Adrenal gland (tissue), 19 donors: Measurements from ENCODE around the gene SPIRE1. TPM values are rescaled to one million over a fixed set of nuclear protein-coding genes. Genes with fewer than 3 reads are reported as not detected.

Experiments used
- DNase-seq, 7 donors: peaks; one replicate each; pipeline ENCODE4 v3.0.0-alpha.2; 2019 to 2020
- H3K27ac ChIP-seq, 5 donors: fragments of 200-600 bp; sonication (generic) in 4 of 5; 1 replicate in 3 of 5; 2 replicates in 2 of 5; pipeline versions ENCODE4 v1.5.1 to v1.8.0; 2016 to 2020; ENCODE audit warnings: mild to moderate bottlenecking in 1 of 5
- H3K27me3 ChIP-seq: fragments of 200-600 bp; 2 replicates; pipeline ENCODE4 v1.8.0; 2021
- H3K36me3 ChIP-seq, 2 donors: fragments of 200-600 bp; replicated peaks in 1 of 2; 1 replicate in 1 of 2; 2 replicates in 1 of 2; pipeline versions ENCODE4 v1.5.1 to v1.8.0; 2018 to 2022
- H3K4me1 ChIP-seq, 2 donors: fragments of 200-600 bp; replicated peaks in 1 of 2; 1 replicate in 1 of 2; 2 replicates in 1 of 2; pipeline versions ENCODE4 v1.5.1 to v1.8.0; 2018 to 2021
- H3K4me3 ChIP-seq, 4 donors: fragments of 200-600 bp; sonication (generic) in 3 of 4; one replicate each; pipeline ENCODE4 v1.5.1; 2016 to 2018
- H3K9me3 ChIP-seq, 3 donors: fragments of 200-600 bp; sonication (generic) in 1 of 3; replicated peaks in 1 of 3; 1 replicate in 2 of 3; 2 replicates in 1 of 3; pipeline versions ENCODE4 v1.5.1 to v1.8.0; 2016 to 2021
- CTCF ChIP-seq, 6 experiments: fragments of 450-650 bp in 4 of 6; fragments of 200-600 bp in 2 of 6; sonication (generic) in 1 of 6; IDR thresholded peaks; 1 replicate in 5 of 6; 2 replicates in 1 of 6; pipeline versions ENCODE4 v1.5.1 to v1.8.0; 2016 to 2021; ENCODE audit warnings: antibody characterized with exemption in 6 of 6, mild to moderate bottlenecking in 2 of 6, moderate library complexity in 1 of 6
- POLR2A ChIP-seq, 2 donors: fragments of 450-650 bp; IDR thresholded peaks; one replicate each; pipeline ENCODE4 v1.6.1; 2017; ENCODE audit warnings: antibody characterized with exemption in 2 of 2, mild to moderate bottlenecking in 2 of 2, moderate library complexity in 1 of 2
- WGBS, 4 donors: extraction: QIAGEN DNeasy Blood & Tissue Kit in 2 of 4; methylation state at CpG; one replicate each; pipeline versions ENCODE4 v1.1.5 to v1.1.7; 2013 to 2017; 5-methylcytosine and 5-hydroxymethylcytosine counted together
- intact Hi-C, 2 donors: fragments of 100-400 bp; cut with DNase I; formaldehyde crosslinking; loops; one replicate each; pipeline versions ENCODE4 v1.14.1 to v1.15.0; 2022 to 2023
- long read RNA-seq, 10 donors: library from polyadenylated mRNA in 3 of 10; unstranded in 2 of 10; stranded (forward) in 1 of 10; transcript quantifications; one replicate each; pipeline ENCODE4 v2.0.0 and lab custom pipeline, GENCODE V29; 2021 to 2026
- polyA plus RNA-seq, 3 donors: library from polyadenylated mRNA; stranded (reverse); fragments of 200-250 nt in 2 of 3; fragments of 350-450 nt in 1 of 3; fragmentation: Illumina TruSeq in 1 of 3; extraction: RNeasy Lipid Tissue Mini Kit (QIAGEN cat#74804) in 1 of 3; gene quantifications; one replicate each; pipeline ENCODE4 v1.2.3, GENCODE V29; 2013 to 2014
- total RNA-seq, 9 donors: library from RNA; depleted of rRNA in 4 of 9; stranded (reverse); fragments of >200 nt in 4 of 9; fragments of 120-200 nt in 1 of 9; fragmentation: NEBNext Ultra II Directional in 1 of 9; extraction: Animal tissue kit (Norgen Biotek cat#: 25700) in 1 of 9; gene quantifications; one replicate each; pipeline versions ENCODE4 v1.1.0 to v1.2.4, GENCODE V29; 2013 to 2023
- donor health status: healthy with polysubstance abuse.
- donor health status: Bipolar disorder and iron deficiency.
- donor health status: DM: yes; HTN: yes; CAD: no.
- donor health status: DM: no; HTN: no; CAD: no.
- donor health status: DM: no; HTN: no; CAD: no.
- donor health status: DM: yes; HTN: yes; CAD: no.

Gene SPIRE1
- 10 to 100 TPM; 33.1 to 74.0 (median 55.6) TPM for total RNA-seq
- polyA plus RNA-seq, result 10 to 100 TPM; 11.7 to 43.5 (median 15.8) TPM
- long read RNA-seq, donor 1, full-length matches to known transcripts, result 2 of 2 reads
- long read RNA-seq, donor 1, partial matches to known transcripts, result 0 of 2 reads
- long read RNA-seq, donor 1, other reads (novel, unspliced or antisense), result 0 of 2 reads
- long read RNA-seq, donor 2, result 0 reads
- long read RNA-seq, donor 3, result 0 reads
- long read RNA-seq, donor 4, partial matches to known transcripts, result 3 of 7 reads
- long read RNA-seq, donor 4, other reads (novel, unspliced or antisense), result 4 of 7 reads
- long read RNA-seq, donor 5, full-length matches to known transcripts, result 23 of 42 reads
- long read RNA-seq, donor 5, partial matches to known transcripts, result 4 of 42 reads
- long read RNA-seq, donor 5, other reads (novel, unspliced or antisense), result 15 of 42 reads
- long read RNA-seq, donor 6, partial matches to known transcripts, result 0 of 3 reads
- long read RNA-seq, donor 6, other reads (novel, unspliced or antisense), result 3 of 3 reads
- long read RNA-seq, donor 7, result 0 reads
- long read RNA-seq, donor 8, full-length matches to known transcripts, result 1 of 1 reads
- long read RNA-seq, donor 8, partial matches to known transcripts, result 0 of 1 reads
- long read RNA-seq, donor 8, other reads (novel, unspliced or antisense), result 0 of 1 reads
- long read RNA-seq, donor 9, full-length matches to known transcripts, result 2 of 2 reads
- long read RNA-seq, donor 9, partial matches to known transcripts, result 0 of 2 reads
- long read RNA-seq, donor 9, other reads (novel, unspliced or antisense), result 0 of 2 reads
- long read RNA-seq, donor 10, result 0 reads

- H3K27ac ChIP-seq, result peak within 1 kb of the TSS; percentile 84 to 99 (median 97)
- DNase-seq, result peak; percentile 72 to 85 (median 77)
- 0 to 1% methylated on average over 88 to 112 of the region's 112 CpGs; no CpG with 5 or more reads in 2 of the 4 donors for WGBS, 4 donors
- intact Hi-C loops, result loop anchor here in 1 of 2 donors (10.0 kb wide), 1 partner anchor 113 kb away; no protein-coding TSS in a partner anchor
- no peaks in the 10 kb centered on the region for H3K9me3 ChIP-seq
- peaks cover 12 to 42% of the 10 kb centered on the region in 2 donors for H3K4me1 ChIP-seq
- peak within 1 kb of the TSS; percentile 45 to 97 (median 53) for H3K4me3 ChIP-seq
- no peaks in the 10 kb centered on the region for H3K27me3 ChIP-seq
- no peak for TF ChIP-seq CTCF (IDR thresholded peaks at IDR 0.05)
- TF ChIP-seq POLR2A (IDR thresholded peaks at IDR 0.05), result peak; percentile 48 to 82
- no peaks in the 10 kb centered on the region for H3K36me3 ChIP-seq
Observed at GRCh38 chr18:12657684-12658425, at the start of gene SPIRE1. SPIRE1 (minus strand) TSS chr18:12658107; CDS start chr18:12657866, 241 bp downstream.

- WGBS, 4 donors, result 0 to 3% (median 2%) methylated on average over 2 of the region's 2 CpGs
- H3K27ac ChIP-seq, result peak overlapping the region in 3 of 5 donors; percentile 87 to 98 (median 96)
- DNase-seq, result no peak
- H3K36me3 ChIP-seq, result peaks cover 0 to 19% of the 10 kb centered on the region in 2 donors
- peaks cover 11 to 35% of the 10 kb centered on the region in 2 donors for H3K4me1 ChIP-seq
- no peaks in the 10 kb centered on the region for H3K9me3 ChIP-seq
- intact Hi-C loops, result no loop called here
- TF ChIP-seq POLR2A (IDR thresholded peaks at IDR 0.05) (no peak), CTCF (IDR thresholded peaks at IDR 0.05) (no peak)
- H3K27me3 ChIP-seq, result no peaks in the 10 kb centered on the region
- H3K4me3 ChIP-seq, result peak overlapping the region in 2 of 4 donors; percentile 71 to 94
Observed at GRCh38 chr18:12703664-12704063, 45.8 kb upstream of the SPIRE1 start.

GRCh38 chr18:12703096-12703567, 45.2 kb upstream of the SPIRE1 start:
- Histone ChIP-seq H3K4me1 (peaks cover 11 to 35% of the 10 kb centered on the region in 2 donors), H3K9me3 (no peaks in the 10 kb centered on the region), H3K36me3 (peaks cover 0 to 14% of the 10 kb centered on the region in 2 donors), H3K27me3 (no peaks in the 10 kb centered on the region), H3K4me3 (peak overlapping the region; percentile 71 to 94 (median 84)), H3K27ac (peak overlapping the region; percentile 76 to 98 (median 93))
- TF ChIP-seq CTCF (IDR thresholded peaks at IDR 0.05) (no peak), POLR2A (IDR thresholded peaks at IDR 0.05) (no peak)
- no peak for DNase-seq
- intact Hi-C loops, result no loop called here
- WGBS, 4 donors, result 0% methylated on average over 12 to 28 of the region's 28 CpGs
